OCI-LY1 (cell line): Measurements from ENCODE around the gene CCDC74B.
"Not testable (repeated sequence)": the region's sequence is repeated elsewhere in the genome, so short reads cannot be mapped to it uniquely, and the experiment has no call there.

Source experiments
- H2AFZ ChIP-seq: fragments of 200-600 bp; sonication (generic), shearing (Covaris generic); 2 replicates; pipeline ENCODE4 v1.6.0; 2014; ENCODE audit warnings: antibody characterized with exemption, mild to moderate bottlenecking, low read length
- H3F3A ChIP-seq: fragments of 200-600 bp; sonication (generic), shearing (Covaris generic); 2 replicates; pipeline ENCODE4 v1.6.0; 2014; ENCODE audit warnings: mild to moderate bottlenecking, antibody characterized with exemption, low read length, moderate library complexity; ENCODE audit not compliant: insufficient read depth
- H3K27ac ChIP-seq: fragments of 200-600 bp; sonication (generic); 2 replicates; pipeline ENCODE4 v1.5.1; 2014; ENCODE audit warnings: low read length, mixed run types, mild to moderate bottlenecking, low read depth; ENCODE audit not compliant: poor library complexity, severe bottlenecking
- H3K27me3 ChIP-seq: fragments of 200-600 bp; sonication (generic); 2 replicates; pipeline ENCODE4 v1.6.0; 2014; ENCODE audit warnings: antibody characterized with exemption, mild to moderate bottlenecking, low read length, moderate library complexity; ENCODE audit not compliant: insufficient read depth
- H3K36me3 ChIP-seq: fragments of 200-600 bp; sonication (generic); 2 replicates; pipeline ENCODE4 v1.6.1; 2014; ENCODE audit warnings: mild to moderate bottlenecking, antibody characterized with exemption, low read length, moderate library complexity, mixed read lengths; ENCODE audit not compliant: insufficient read depth
- H3K4me1 ChIP-seq: fragments of 200-600 bp; sonication (generic); 2 replicates; pipeline ENCODE4 v1.5.1; 2014; ENCODE audit warnings: mild to moderate bottlenecking, low read length, moderate library complexity; ENCODE audit not compliant: insufficient read depth, severe bottlenecking
- H3K4me2 ChIP-seq: fragments of 200-600 bp; sonication (generic), shearing (Covaris generic); 2 replicates; pipeline ENCODE4 v1.6.1; 2014; ENCODE audit warnings: low read length
- H3K4me3 ChIP-seq: fragments of 200-600 bp; sonication (generic); 2 replicates; pipeline ENCODE4 v1.5.1; 2014; ENCODE audit warnings: low read length, low read depth, mild to moderate bottlenecking, mixed read lengths; ENCODE audit not compliant: poor library complexity, severe bottlenecking
- H3K79me2 ChIP-seq: fragments of 200-600 bp; shearing (Covaris generic); 2 replicates; pipeline ENCODE4 v1.6.1; 2016; ENCODE audit warnings: mixed run types, low read length, mixed read lengths; ENCODE audit not compliant: insufficient read depth
- H3K9ac ChIP-seq: fragments of 200-600 bp; sonication (generic), shearing (Covaris generic); 2 replicates; pipeline ENCODE4 v1.6.1; 2014; ENCODE audit warnings: mild to moderate bottlenecking, low read length, mixed read lengths
- H3K9me2 ChIP-seq: fragments of 200-600 bp; sonication (generic), shearing (Covaris generic); 2 replicates; pipeline ENCODE4 v1.6.1; 2014; ENCODE audit warnings: low read depth, mild to moderate bottlenecking, low read length, mixed read lengths
- H3K9me3 ChIP-seq: fragments of 200-600 bp; shearing (Covaris generic); 2 replicates; pipeline ENCODE4 v1.6.1; 2014; ENCODE audit warnings: low read length, mixed read lengths
- H4K20me1 ChIP-seq: fragments of 200-600 bp; sonication (generic), shearing (Covaris generic); 2 replicates; pipeline ENCODE4 v1.6.0; 2016; ENCODE audit warnings: mild to moderate bottlenecking, low read length; ENCODE audit not compliant: insufficient read depth
- EZH2 ChIP-seq: fragments of 200-600 bp; sonication (generic), shearing (Covaris generic); IDR thresholded peaks from 2 replicates; pipeline ENCODE4 v1.8.0; 2017; ENCODE audit warnings: borderline replicate concordance, mixed run types, mild to moderate bottlenecking, antibody characterized with exemption, low read length, moderate library complexity, mixed read lengths
- TF ChIP-seq, protein P1 (sequence below): fragments of 200-600 bp; sonication (generic), shearing (Covaris generic); IDR thresholded peaks from 2 replicates; pipeline ENCODE4 v1.5.1; 2017; ENCODE audit warnings: mild to moderate bottlenecking, antibody characterized with exemption, low read length, moderate library complexity, mixed read lengths

The CCDC74B gene

DNA sequence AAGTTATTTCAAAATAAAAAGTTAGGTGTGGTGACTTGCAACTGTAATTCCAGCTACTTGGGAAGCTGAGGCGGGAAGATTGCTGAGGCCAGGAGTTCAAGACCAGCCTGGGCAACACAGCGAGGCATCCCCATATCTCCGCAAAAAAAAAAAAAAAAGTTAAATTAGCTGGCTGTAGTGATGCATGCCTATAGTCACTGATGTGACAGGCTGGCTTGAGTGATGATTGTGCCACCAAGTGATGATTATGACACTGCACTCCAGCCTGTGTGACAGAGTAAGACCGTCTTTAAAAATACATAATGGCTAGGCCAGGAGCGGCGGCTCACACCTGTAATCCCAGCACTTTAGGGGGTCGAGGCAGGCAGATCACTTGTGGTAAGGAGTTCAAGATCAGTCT, 25.0 kb upstream of the CCDC74B start:
- no peak overlapping the region for H2AFZ ChIP-seq
- H3K9me3 ChIP-seq: no peaks in the 10 kb centered on the region
- H3K79me2 ChIP-seq: no peaks in the 10 kb centered on the region
- H3K9ac ChIP-seq: no peak overlapping the region
- H3K4me2 ChIP-seq: no peak overlapping the region
- no peaks in the 10 kb centered on the region for H4K20me1 ChIP-seq
- H3K27me3 ChIP-seq: no peaks in the 10 kb centered on the region
- H3K4me1 ChIP-seq: no peaks in the 10 kb centered on the region
- no peak overlapping the region for H3K4me3 ChIP-seq
- peaks cover 80% of the 10 kb centered on the region for H3K36me3 ChIP-seq
- TF ChIP-seq EZH2: no peak
- TF ChIP-seq, protein P1, sequence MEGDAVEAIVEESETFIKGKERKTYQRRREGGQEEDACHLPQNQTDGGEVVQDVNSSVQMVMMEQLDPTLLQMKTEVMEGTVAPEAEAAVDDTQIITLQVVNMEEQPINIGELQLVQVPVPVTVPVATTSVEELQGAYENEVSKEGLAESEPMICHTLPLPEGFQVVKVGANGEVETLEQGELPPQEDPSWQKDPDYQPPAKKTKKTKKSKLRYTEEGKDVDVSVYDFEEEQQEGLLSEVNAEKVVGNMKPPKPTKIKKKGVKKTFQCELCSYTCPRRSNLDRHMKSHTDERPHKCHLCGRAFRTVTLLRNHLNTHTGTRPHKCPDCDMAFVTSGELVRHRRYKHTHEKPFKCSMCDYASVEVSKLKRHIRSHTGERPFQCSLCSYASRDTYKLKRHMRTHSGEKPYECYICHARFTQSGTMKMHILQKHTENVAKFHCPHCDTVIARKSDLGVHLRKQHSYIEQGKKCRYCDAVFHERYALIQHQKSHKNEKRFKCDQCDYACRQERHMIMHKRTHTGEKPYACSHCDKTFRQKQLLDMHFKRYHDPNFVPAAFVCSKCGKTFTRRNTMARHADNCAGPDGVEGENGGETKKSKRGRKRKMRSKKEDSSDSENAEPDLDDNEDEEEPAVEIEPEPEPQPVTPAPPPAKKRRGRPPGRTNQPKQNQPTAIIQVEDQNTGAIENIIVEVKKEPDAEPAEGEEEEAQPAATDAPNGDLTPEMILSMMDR: no peak
- H3F3A ChIP-seq: no peaks in the 10 kb centered on the region
- no peak overlapping the region for H3K27ac ChIP-seq
- no peaks in the 10 kb centered on the region for H3K9me2 ChIP-seq

DNA sequence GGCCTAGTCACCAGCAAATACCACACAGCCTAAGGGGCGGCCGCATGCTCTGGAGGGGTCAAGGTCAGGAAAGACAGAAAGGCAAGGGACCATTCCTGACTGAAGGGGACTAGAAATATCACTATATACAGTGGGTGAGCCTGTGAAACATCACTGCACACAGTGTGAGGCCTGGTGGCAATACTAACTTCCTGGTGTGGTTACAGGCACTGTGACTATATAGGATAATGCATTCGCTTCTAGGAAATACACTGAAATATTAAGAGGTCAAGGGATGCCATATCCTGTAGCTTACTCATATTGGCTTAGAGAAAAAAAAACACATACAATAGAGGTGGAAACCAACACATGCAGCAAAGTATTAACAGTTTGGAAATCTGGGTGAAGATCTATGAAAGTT, 24.3 kb upstream of the CCDC74B start:
- H3K27ac ChIP-seq, H3K9ac ChIP-seq, H3K9me2 ChIP-seq, H3K9me3 ChIP-seq, H3K27me3 ChIP-seq, H4K20me1 ChIP-seq, H3K4me2 ChIP-seq, H2AFZ ChIP-seq, H3F3A ChIP-seq, H3K4me3 ChIP-seq, H3K4me1 ChIP-seq, H3K79me2 ChIP-seq: not testable (repeated sequence)
- H3K36me3 ChIP-seq: peaks cover 79% of the 10 kb centered on the region

DNA sequence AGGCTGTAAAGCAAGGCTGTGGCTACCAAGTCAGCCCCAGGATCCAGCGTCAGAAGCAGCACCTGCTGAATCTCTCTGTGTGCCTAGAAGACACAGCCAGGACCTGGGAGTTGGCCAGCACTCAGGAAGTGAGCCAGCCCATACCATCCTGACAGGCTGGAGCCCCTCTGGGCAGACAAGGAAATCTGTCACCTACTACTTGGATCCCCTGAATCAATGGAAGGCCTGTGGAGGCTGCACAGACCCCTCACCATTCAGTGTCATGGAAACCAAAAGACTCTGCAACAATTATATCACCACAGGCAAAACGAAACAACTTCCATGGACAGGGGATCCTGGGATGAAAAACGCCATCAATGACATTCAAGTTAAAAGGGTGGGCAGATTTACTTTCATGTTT, 21.7 kb upstream of the CCDC74B start:
- H4K20me1 ChIP-seq, H3K27ac ChIP-seq, H3K4me3 ChIP-seq, H3K4me2 ChIP-seq, H3K27me3 ChIP-seq, H3F3A ChIP-seq, H2AFZ ChIP-seq, H3K9me3 ChIP-seq, H3K4me1 ChIP-seq, H3K9me2 ChIP-seq, H3K9ac ChIP-seq, H3K79me2 ChIP-seq: not testable (repeated sequence)
- H3K36me3 ChIP-seq: peaks cover 74% of the 10 kb centered on the region

DNA sequence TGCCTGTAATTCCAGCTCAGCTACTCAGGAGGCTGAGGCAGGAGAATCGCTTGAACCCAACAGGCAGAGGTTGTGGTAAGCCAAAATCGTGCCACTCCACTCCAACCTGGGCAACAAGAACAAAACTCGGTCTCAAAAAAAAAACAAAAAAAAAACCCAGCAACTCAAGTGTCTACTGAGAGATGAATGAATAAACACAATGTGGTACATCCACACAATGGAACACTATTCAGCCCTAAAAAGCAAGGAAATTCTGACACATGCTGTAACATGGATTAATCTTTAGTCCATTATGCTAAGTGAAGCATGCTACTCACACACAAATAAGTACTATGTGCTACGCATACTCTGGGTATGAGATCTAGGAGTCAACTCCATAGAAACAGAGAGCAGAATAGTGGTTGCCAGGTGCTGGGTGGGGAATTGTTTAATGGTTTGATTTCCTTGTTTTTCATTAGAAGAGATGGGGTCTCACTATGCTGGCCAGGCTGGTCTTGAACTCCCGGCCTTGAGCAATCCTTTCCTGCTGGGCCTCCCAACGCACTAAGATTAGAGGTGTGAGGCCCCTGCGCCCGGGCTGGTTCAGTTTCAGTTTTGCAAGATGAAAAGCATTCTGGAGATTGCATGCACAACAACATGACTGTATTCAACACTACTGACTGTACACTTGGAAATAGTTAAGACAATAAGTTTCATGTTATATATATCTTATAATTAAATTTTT, 20.5 kb upstream of the CCDC74B start:
- TF ChIP-seq, protein P1: no peak
- TF ChIP-seq EZH2: no peak
- H2AFZ ChIP-seq: no peak overlapping the region
- no peaks in the 10 kb centered on the region for H3K79me2 ChIP-seq
- H3F3A ChIP-seq: no peaks in the 10 kb centered on the region
- peaks cover 67% of the 10 kb centered on the region for H3K36me3 ChIP-seq
- no peak overlapping the region for H3K4me3 ChIP-seq
- no peak overlapping the region for H3K9ac ChIP-seq
- H3K9me3 ChIP-seq: no peaks in the 10 kb centered on the region
- H3K27me3 ChIP-seq: no peaks in the 10 kb centered on the region
- no peaks in the 10 kb centered on the region for H3K9me2 ChIP-seq
- no peaks in the 10 kb centered on the region for H4K20me1 ChIP-seq
- no peak overlapping the region for H3K27ac ChIP-seq
- H3K4me1 ChIP-seq: no peaks in the 10 kb centered on the region
- no peak overlapping the region for H3K4me2 ChIP-seq
